ENCODE results near the gene BLVRA. TPM values are rescaled to one million over a fixed set of nuclear protein-coding genes. Genes with fewer than 3 reads are reported as not detected.
A peak's percentile ranks its signal among the peaks of the same experiment; 100 is the strongest.

The BLVRA gene
- total and polyA plus RNA-seq, 10 donors: 58.0 to 164 (median 114) TPM

DNA sequence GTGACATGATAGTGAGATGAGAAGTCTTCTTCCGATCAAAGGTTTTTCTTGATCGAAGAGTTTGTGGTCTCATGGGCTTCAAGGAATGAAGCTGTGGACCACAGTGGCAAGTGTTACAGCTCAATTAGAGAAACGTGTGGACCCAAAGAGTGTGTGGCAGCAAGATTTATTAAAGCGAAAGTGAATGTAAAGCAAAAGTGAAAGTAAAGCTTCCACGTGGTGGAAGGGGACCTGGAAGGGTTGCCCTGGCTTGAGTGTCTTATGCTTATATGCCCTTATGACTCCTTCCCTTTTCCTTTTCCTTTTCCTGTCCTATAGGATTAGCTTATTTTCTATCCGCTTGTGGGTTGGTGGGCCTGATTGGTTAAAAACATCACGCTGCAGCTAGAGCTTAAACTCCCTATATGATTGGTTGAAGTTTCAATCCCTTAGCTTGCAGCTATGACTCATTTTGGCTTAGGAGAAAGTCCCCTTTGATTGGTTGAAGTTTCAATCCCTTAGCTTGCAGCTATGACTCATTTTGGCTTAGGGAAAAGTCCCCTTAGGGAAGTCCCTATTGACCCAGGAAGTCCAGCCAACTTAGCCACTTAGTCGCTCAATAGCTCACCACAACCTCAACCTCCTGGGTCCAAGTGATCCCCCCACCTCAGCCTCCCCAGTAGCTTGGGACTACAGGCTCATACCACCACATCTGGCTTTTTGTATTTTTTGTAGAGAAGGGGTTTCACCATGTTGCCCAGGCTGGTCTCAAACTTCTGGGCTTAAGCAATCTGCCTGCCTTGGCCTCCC, 76.2 kb downstream of the BLVRA start:
- H3K4me1 ChIP-seq: peaks cover 6 to 31% (median 18%) of the 10 kb centered on the region in 6 donors
- TF ChIP-seq POLR2A (IDR thresholded peaks at IDR 0.05) (no peak), POLR2AphosphoS5 (IDR thresholded peaks at IDR 0.05) (no peak)
- TF ChIP-seq, protein P1, sequence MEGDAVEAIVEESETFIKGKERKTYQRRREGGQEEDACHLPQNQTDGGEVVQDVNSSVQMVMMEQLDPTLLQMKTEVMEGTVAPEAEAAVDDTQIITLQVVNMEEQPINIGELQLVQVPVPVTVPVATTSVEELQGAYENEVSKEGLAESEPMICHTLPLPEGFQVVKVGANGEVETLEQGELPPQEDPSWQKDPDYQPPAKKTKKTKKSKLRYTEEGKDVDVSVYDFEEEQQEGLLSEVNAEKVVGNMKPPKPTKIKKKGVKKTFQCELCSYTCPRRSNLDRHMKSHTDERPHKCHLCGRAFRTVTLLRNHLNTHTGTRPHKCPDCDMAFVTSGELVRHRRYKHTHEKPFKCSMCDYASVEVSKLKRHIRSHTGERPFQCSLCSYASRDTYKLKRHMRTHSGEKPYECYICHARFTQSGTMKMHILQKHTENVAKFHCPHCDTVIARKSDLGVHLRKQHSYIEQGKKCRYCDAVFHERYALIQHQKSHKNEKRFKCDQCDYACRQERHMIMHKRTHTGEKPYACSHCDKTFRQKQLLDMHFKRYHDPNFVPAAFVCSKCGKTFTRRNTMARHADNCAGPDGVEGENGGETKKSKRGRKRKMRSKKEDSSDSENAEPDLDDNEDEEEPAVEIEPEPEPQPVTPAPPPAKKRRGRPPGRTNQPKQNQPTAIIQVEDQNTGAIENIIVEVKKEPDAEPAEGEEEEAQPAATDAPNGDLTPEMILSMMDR (IDR thresholded peaks at IDR 0.05 in 8 of 11, conservative IDR thresholded peaks at IDR 0.05 in 3 of 11): no peak
- H3K9me3 ChIP-seq: peaks cover 0 to 15% (median 12%) of the 10 kb centered on the region in 8 donors
- H3K27ac ChIP-seq: peak overlapping the region; percentile 4 to 76 (median 52)
- H3K36me3 ChIP-seq: no peaks in the 10 kb centered on the region
- peak overlapping the region; percentile 2 to 67 (median 32) for H3K4me3 ChIP-seq
- intact Hi-C loops (cut with DNase I; ENCODE audit: low total_unique reads): loop anchor here (10.0 kb wide), 2 partner anchors 250 to 900 kb away; partner anchors contain the start of genes MRPL32, PSMA2 and STK17A
- 42 to 52% (median 45%) methylated on average over 8 of the region's 8 CpGs for WGBS, 5 donors
- peaks cover 0 to 4% (median 0%) of the 10 kb centered on the region in 7 donors for H3K27me3 ChIP-seq (replicated peaks in 1 of 7)
- no peak for DNase-seq

DNA sequence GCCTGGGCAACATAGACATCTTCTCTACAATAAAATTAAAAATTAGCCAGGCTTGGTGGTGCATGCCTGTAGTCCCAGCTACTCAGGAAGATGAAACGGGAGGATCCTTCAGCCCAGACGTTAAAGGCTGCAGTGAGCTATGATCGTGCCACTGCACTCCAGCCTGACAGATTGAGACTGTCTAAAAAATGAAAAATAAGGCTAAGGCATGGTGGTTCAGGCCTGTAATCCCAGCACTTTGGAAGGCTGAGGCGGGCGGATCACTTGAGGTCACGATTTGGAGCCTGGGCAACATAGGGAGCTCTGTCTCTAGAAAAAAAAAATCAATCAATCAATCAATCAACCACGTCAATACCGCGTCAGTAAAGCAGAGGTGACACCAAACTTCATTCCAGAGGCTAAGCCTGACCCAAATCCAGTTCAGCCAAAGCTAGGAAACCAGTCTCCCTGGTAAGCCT, 79.8 kb downstream of the BLVRA start:
- TF ChIP-seq, protein P1 (IDR thresholded peaks at IDR 0.05 in 8 of 11, conservative IDR thresholded peaks at IDR 0.05 in 3 of 11): no peak
- TF ChIP-seq POLR2A (IDR thresholded peaks at IDR 0.05) (no peak), POLR2AphosphoS5 (IDR thresholded peaks at IDR 0.05) (no peak)
- H3K9me3 ChIP-seq: no peaks in the 10 kb centered on the region
- H3K27ac ChIP-seq: peak overlapping the region in 1 of 8 donors; percentile 61
- WGBS, 5 donors: 83 to 93% (median 84%) methylated on average over 9 of the region's 9 CpGs
- no peak overlapping the region for H3K4me3 ChIP-seq
- H3K27me3 ChIP-seq (replicated peaks in 1 of 7): no peaks in the 10 kb centered on the region
- H3K36me3 ChIP-seq: no peaks in the 10 kb centered on the region
- intact Hi-C loops (cut with DNase I; ENCODE audit: low total_unique reads): loop anchor here (10.0 kb wide), 2 partner anchors 253 to 903 kb away; partner anchors contain the start of genes MRPL32, PSMA2 and STK17A
- no peak for DNase-seq
- H3K4me1 ChIP-seq: peaks cover 6 to 31% (median 18%) of the 10 kb centered on the region in 6 donors

DNA sequence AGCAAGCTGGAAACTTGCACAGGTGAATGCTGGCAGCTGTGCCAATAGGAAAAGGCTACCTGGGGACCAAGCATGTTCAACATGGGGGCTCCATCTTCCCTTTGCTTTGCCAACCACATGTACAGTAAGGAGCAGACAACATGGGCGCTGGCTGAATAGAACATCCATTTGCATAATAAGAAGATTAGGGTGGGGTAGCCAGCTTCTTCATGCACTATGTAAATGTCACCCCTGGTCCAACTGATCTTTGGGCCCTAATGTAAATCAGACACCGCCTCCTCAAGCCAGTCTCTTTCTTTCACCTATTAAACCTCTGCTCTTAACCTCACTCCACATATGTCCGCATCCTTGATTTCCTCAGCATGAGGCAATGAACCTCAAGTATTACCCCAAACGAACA, 84.8 kb downstream of the BLVRA start:
- Histone ChIP-seq H3K9me3 (no peaks in the 10 kb centered on the region), H3K36me3 (no peaks in the 10 kb centered on the region), H3K27me3 (replicated peaks in 1 of 7) (no peaks in the 10 kb centered on the region), H3K27ac (no peak overlapping the region), H3K4me3 (no peak overlapping the region), H3K4me1 (peaks cover 0 to 12% (median 8%) of the 10 kb centered on the region in 6 donors)
- intact Hi-C loops (cut with DNase I; ENCODE audit: low total_unique reads): loop anchor here (5.0 kb wide), 1 partner anchor 121 kb away; no protein-coding TSS in a partner anchor
- WGBS, 5 donors: 89 to 95% (median 94%) methylated on average over 4 of the region's 4 CpGs
- TF ChIP-seq, protein P1 (IDR thresholded peaks at IDR 0.05 in 8 of 11, conservative IDR thresholded peaks at IDR 0.05 in 3 of 11): no peak
- no peak for TF ChIP-seq POLR2AphosphoS5 (IDR thresholded peaks at IDR 0.05)
- no peak for TF ChIP-seq POLR2A (IDR thresholded peaks at IDR 0.05)
- no peak for DNase-seq

DNA sequence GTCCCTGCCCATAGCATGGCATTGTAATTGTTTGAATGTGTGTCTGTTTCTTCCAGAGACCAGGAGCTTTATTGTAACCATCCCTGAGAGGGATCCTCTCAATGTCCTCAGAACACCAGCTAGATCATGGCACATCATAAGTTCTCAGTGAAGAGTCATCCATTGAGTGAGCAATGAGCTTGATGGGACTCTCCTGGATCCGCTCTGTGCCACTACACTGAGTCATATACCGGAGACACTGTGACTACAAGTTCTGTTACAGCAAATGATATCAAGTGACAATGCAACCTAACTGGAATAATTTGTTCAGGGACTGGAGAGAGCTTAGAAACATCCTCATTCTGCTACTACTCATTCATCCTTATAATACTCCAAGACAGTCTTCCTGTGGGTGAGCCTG, 85.8 kb downstream of the BLVRA start:
- H3K27ac ChIP-seq: no peak overlapping the region
- TF ChIP-seq POLR2A (IDR thresholded peaks at IDR 0.05) (no peak), POLR2AphosphoS5 (IDR thresholded peaks at IDR 0.05) (no peak)
- TF ChIP-seq, protein P1 (IDR thresholded peaks at IDR 0.05 in 8 of 11, conservative IDR thresholded peaks at IDR 0.05 in 3 of 11): no peak
- H3K36me3 ChIP-seq: no peaks in the 10 kb centered on the region
- 83 to 95% (median 93%) methylated on average over 2 of the region's 2 CpGs for WGBS, 5 donors
- H3K9me3 ChIP-seq: no peaks in the 10 kb centered on the region
- H3K4me3 ChIP-seq: no peak overlapping the region
- intact Hi-C loops (cut with DNase I; ENCODE audit: low total_unique reads): loop anchor here (5.0 kb wide), 1 partner anchor 122 kb away; no protein-coding TSS in a partner anchor
- DNase-seq: no peak
- peaks cover 0 to 2% (median under 1%) of the 10 kb centered on the region in 6 donors for H3K4me1 ChIP-seq
- no peaks in the 10 kb centered on the region for H3K27me3 ChIP-seq (replicated peaks in 1 of 7)

Measured in spleen (tissue), 11 donors.